ENCODE results near the gene IMMP2L. TPM values are rescaled to one million over a fixed set of nuclear protein-coding genes. Genes with fewer than 3 reads are reported as not detected.

IMMP2L gene
- total RNA-seq, 2 experiments from 2014 or later = 15.8 to 25.8 TPM

DNA sequence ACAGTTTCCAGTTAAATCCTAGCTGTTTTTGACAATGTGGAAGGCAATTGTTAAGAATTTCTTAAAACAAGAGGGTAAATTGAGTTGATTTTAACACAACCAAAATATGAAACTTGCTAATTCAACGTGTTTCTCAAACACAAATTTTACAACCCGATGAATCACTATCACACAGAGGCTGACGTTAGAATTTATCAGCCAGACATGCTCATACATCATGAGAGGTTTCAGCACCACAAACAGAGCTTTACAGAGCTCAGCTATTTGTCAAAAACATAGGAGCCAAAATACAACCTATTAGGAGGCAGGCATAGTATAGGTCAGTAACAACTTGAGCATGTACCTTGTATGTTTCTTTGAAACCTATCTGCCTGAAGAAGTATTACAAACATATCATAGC lies 435.3 kb downstream of the IMMP2L start:
- no peak overlapping the region for H3K4me3 Mint-ChIP-seq
- H3K4me1 Mint-ChIP-seq = no peaks in the 10 kb centered on the region
- DNase-seq (no peak), ATAC-seq (no peak)
- peaks cover 5% of the 10 kb centered on the region for H3K9me3 Mint-ChIP-seq (ENCODE audit: low read depth)
- POLR2A ChIA-PET = no interaction called here
- H3K27ac Mint-ChIP-seq = no peak overlapping the region
- CTCF ChIA-PET = interaction anchor here (0.9 to 1.3 kb wide), 2 partner anchors 11 to 13 kb away, joined by 3 to 8 read pairs; no protein-coding TSS in a partner anchor
- H3K36me3 Mint-ChIP-seq (ENCODE audit: low read depth) = peaks cover 20% of the 10 kb centered on the region
- intact Hi-C loops (cut with DNase I, micrococcal nuclease) = no loop called here
- no peaks in the 10 kb centered on the region for H3K27me3 Mint-ChIP-seq

DNA sequence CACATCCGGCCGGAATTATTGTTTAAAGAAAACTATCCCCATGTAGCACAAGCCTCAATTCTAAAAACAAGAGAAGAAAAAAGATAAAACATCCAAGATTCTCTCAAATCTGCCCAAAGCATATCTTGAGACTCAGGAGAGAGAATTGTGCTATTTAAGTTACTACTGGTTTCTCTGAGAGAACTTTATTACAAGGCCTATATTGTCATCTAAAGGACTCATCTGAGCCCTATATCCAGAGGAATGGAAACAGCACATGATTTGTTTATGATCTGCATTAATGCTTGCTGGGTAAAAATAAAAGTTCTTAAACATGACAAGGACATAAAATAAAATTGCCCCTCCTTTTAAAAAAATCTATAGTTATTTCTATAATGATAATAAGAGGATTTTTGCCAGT lies 446.3 kb downstream of the IMMP2L start:
- DNase-seq (no peak), ATAC-seq (no peak)
- POLR2A ChIA-PET = no interaction called here
- Mint-ChIP-seq H3K27ac (peak overlapping the region; percentile 5), H3K27me3 (no peaks in the 10 kb centered on the region), H3K4me3 (no peak overlapping the region), H3K9me3 (ENCODE audit: low read depth) (peaks cover 8% of the 10 kb centered on the region), H3K36me3 (ENCODE audit: low read depth) (peaks cover 37% of the 10 kb centered on the region), H3K4me1 (peaks cover 36% of the 10 kb centered on the region)
- intact Hi-C loops (cut with DNase I, micrococcal nuclease) = no loop called here
- CTCF ChIA-PET = no interaction called here

DNA sequence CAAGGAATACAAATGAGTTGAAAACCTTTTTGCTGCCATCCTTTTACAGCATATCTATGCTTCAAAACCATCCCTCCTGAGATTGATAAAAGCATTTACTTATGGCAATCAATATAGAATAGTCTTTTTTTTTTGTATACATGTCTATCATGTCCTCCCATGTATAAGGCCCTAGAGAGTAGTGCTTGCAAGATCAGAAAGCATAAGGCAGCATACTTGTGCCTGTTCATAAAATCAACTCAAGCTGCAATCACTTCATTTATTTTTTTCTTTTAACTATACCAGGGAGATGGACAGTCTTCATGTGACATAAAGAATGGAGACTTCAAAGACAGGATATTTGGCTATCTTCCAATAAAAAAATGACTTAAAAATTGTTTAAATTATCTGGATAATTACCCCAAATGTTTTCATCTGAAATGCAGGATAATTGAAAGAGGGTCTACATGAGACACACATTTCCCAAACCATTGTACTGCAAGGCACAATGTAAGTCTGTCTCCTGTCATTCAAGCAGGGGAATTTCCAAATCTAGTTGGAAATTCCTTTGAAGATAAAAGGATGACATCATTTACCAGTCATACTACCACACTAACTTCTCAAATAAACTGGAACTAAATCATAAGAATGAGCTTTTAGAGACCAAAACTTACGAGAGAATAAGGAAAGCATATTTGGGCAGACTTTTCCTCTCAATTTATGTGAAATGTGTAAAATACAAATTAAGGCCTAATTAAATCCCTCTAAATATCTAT lies 448.9 kb downstream of the IMMP2L start:
- peaks cover 42% of the 10 kb centered on the region for H3K4me1 Mint-ChIP-seq
- ChIA-PET POLR2A (interaction anchor here (0.6 kb wide), 2 partner anchors 37 to 84 kb away, joined by 3 read pairs; no protein-coding TSS in a partner anchor), CTCF (interaction anchor here (1.0 to 2.7 kb wide), 3 partner anchors 14 to 21 kb away, joined by 3 to 11 read pairs (median 3); no protein-coding TSS in a partner anchor)
- intact Hi-C loops (cut with DNase I, micrococcal nuclease) = loop anchor here in 1 of 2 experiments (2.0 kb wide), 1 partner anchor 25 kb away; no protein-coding TSS in a partner anchor
- no peaks in the 10 kb centered on the region for H3K27me3 Mint-ChIP-seq
- DNase-seq (no peak), ATAC-seq (peak; percentile 75)
- no peaks in the 10 kb centered on the region for H3K9me3 Mint-ChIP-seq (ENCODE audit: low read depth)
- H3K36me3 Mint-ChIP-seq (ENCODE audit: low read depth) = peaks cover 28% of the 10 kb centered on the region
- H3K4me3 Mint-ChIP-seq = peak overlapping the region; percentile 21
- peak overlapping the region; percentile 89 for H3K27ac Mint-ChIP-seq

DNA sequence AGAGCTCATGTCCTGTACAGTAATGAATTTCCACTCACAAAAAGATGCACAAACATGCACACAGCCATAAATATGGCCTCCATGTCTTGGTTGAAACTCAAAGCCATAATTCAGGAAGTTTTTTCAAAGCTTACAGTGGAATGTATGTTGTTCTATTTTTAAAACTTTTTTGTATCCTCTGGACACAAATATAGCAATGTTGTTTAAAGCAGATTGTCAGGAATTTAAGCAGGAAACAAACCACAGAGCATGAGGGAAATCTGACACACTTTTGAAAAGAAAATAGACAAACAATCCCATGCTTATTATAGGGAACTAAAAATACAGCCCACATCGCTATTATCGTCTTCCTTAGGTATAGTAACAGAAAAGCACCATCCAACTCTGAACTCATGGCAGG lies 449.9 kb downstream of the IMMP2L start:
- ChIA-PET POLR2A (interaction anchor here (0.6 kb wide), 1 partner anchor 27 kb away, joined by 3 read pairs; no protein-coding TSS in a partner anchor), CTCF (interaction anchor here (2.7 kb wide), 1 partner anchor 14 kb away, joined by 11 read pairs; no protein-coding TSS in a partner anchor)
- intact Hi-C loops (cut with DNase I, micrococcal nuclease) = loop anchor here in 1 of 2 experiments (2.0 kb wide), 1 partner anchor 26 kb away; no protein-coding TSS in a partner anchor
- Mint-ChIP-seq H3K27ac (peak overlapping the region; percentile 11), H3K36me3 (ENCODE audit: low read depth) (peaks cover 21% of the 10 kb centered on the region), H3K4me3 (no peak overlapping the region), H3K9me3 (ENCODE audit: low read depth) (no peaks in the 10 kb centered on the region), H3K27me3 (no peaks in the 10 kb centered on the region), H3K4me1 (peaks cover 46% of the 10 kb centered on the region)
- ATAC-seq (no peak), DNase-seq (no peak)

DNA sequence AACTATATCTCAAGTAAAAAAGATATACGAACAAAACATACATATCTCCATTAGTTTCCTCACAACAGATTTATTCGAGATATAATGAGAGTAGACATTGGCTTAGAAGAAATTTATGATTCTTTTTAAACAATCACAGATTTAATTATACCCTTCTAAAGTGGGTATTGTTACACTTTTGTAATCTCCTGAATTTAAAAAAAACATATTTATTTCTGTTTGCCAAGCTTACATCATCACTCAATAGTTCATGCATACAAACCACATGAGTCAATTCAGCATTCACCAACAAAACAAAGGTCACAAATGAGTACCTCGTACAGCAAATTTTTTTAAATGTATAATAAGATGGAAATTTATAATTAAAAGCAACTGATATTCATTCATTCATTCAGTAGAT lies 453.8 kb downstream of the IMMP2L start:
- ChIA-PET POLR2A (no interaction called here), CTCF (interaction anchor here (1.2 to 1.4 kb wide), 2 partner anchors 30 to 32 kb away, joined by 3 to 5 read pairs; no protein-coding TSS in a partner anchor)
- Mint-ChIP-seq H3K9me3 (ENCODE audit: low read depth) (no peaks in the 10 kb centered on the region), H3K36me3 (ENCODE audit: low read depth) (peaks cover 28% of the 10 kb centered on the region), H3K27ac (no peak overlapping the region), H3K4me1 (peaks cover 59% of the 10 kb centered on the region), H3K27me3 (no peaks in the 10 kb centered on the region), H3K4me3 (no peak overlapping the region)
- intact Hi-C loops (cut with DNase I, micrococcal nuclease) = no loop called here
- DNase-seq (no peak), ATAC-seq (no peak)

DNA sequence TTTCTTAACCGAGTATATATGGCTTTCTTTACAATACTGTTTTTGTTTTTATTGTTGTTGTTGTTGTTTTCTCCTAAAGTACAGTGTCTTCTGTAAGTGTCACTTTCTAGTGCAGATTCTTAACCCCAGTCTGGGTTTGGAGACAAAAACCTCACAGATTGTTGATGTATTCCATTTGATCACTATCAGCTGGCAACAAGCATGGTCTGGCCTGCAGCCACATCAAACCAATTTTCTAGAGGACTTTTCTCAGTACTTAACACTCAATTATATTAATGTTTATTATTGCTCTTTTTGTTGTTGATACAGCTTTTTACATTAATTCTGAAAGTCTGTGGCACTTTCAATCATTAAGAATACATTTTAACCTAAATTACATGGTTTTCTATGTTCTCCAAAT lies 454.3 kb downstream of the IMMP2L start:
- Mint-ChIP-seq H3K9me3 (ENCODE audit: low read depth) (no peaks in the 10 kb centered on the region), H3K36me3 (ENCODE audit: low read depth) (peaks cover 29% of the 10 kb centered on the region), H3K27ac (no peak overlapping the region), H3K4me3 (no peak overlapping the region), H3K4me1 (peaks cover 59% of the 10 kb centered on the region), H3K27me3 (no peaks in the 10 kb centered on the region)
- ChIA-PET POLR2A (no interaction called here), CTCF (interaction anchor here (0.8 to 1.2 kb wide), 2 partner anchors 9 to 32 kb away, joined by 3 read pairs; no protein-coding TSS in a partner anchor)
- no peak for DNase-seq
- intact Hi-C loops (cut with DNase I, micrococcal nuclease) = no loop called here
- ATAC-seq = no peak

DNA sequence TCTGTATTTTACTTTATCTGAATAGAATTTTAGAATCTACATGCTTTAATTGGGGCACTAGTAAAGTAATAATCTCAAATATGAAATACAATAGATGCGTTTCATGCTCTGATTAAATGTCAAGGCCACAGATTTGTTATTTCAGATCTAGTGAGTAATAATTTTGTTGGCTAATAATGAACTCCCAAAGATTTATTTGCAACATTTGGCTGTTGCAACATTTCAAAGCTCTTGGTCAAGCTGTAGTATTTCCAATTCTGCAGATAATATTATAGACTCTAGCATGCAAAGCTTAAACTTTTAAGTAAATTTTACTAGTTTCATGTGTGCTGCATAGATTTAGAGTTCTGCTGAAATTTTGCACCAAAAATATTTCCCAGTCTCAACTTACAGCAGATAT lies 454.7 kb downstream of the IMMP2L start:
- H3K4me3 Mint-ChIP-seq = no peak overlapping the region
- H3K4me1 Mint-ChIP-seq = peaks cover 56% of the 10 kb centered on the region
- ATAC-seq = no peak
- H3K9me3 Mint-ChIP-seq (ENCODE audit: low read depth) = no peaks in the 10 kb centered on the region
- intact Hi-C loops (cut with DNase I, micrococcal nuclease) = no loop called here
- ChIA-PET POLR2A (no interaction called here), CTCF (interaction anchor here (0.8 kb wide), 1 partner anchor 9 kb away, joined by 3 read pairs; no protein-coding TSS in a partner anchor)
- DNase-seq = no peak
- H3K36me3 Mint-ChIP-seq (ENCODE audit: low read depth) = peaks cover 28% of the 10 kb centered on the region
- H3K27ac Mint-ChIP-seq = no peak overlapping the region
- no peaks in the 10 kb centered on the region for H3K27me3 Mint-ChIP-seq

DNA sequence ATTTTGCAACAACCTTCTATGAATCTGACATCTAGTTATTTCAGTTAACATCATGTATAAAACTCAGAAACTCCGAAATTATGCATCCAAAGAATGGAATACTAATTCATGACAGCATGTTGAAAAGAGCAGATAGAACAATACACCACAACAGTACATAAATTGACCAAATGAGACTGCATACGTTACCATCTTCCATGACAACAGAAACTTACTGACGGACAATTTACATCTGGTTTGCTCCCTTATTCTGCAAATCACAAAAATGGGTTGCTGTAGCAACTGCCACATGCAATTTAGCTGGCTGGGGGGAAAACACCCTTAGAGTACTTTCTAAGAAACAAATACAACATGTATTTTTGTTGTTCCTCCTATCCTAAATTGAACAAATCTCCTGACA lies 457.0 kb downstream of the IMMP2L start:
- ATAC-seq (no peak), DNase-seq (no peak)
- ChIA-PET CTCF (interaction anchor here (1.2 kb wide), 1 partner anchor 167 kb away, joined by 3 read pairs; no protein-coding TSS in a partner anchor), POLR2A (no interaction called here)
- Mint-ChIP-seq H3K36me3 (ENCODE audit: low read depth) (peaks cover 27% of the 10 kb centered on the region), H3K27me3 (no peaks in the 10 kb centered on the region), H3K4me3 (no peak overlapping the region), H3K27ac (no peak overlapping the region), H3K9me3 (ENCODE audit: low read depth) (no peaks in the 10 kb centered on the region), H3K4me1 (peaks cover 59% of the 10 kb centered on the region)
- intact Hi-C loops (cut with DNase I, micrococcal nuclease) = no loop called here

DNA sequence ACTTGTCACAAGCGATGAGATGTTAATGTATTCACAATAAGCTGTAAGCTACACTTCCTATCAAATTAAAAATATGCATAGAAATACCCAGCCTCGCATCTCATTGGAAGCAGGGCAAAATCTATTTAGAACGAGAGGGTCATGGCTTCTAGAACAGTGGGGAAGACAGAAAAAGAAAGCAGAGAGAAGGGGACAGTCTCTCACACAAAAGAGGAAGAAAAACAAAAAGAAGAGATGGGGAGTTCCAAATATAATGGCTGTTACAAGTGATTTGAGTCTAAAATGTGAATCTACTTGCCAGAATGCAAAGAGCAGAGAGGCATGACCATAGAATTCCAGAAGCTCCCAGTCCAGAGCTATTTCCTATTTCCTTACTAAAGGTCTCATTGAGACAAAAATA lies 457.6 kb downstream of the IMMP2L start:
- Mint-ChIP-seq H3K36me3 (ENCODE audit: low read depth) (peaks cover 27% of the 10 kb centered on the region), H3K27me3 (no peaks in the 10 kb centered on the region), H3K4me3 (no peak overlapping the region), H3K9me3 (ENCODE audit: low read depth) (no peaks in the 10 kb centered on the region), H3K4me1 (peaks cover 59% of the 10 kb centered on the region), H3K27ac (peak overlapping the region; percentile 64)
- intact Hi-C loops (cut with DNase I, micrococcal nuclease) = loop anchor here in 1 of 2 experiments (5.0 kb wide), 1 partner anchor 33 kb away; no protein-coding TSS in a partner anchor
- DNase-seq = no peak
- CTCF ChIA-PET = interaction anchor here (1.2 kb wide), 1 partner anchor 166 kb away, joined by 3 read pairs; no protein-coding TSS in a partner anchor
- ATAC-seq = no peak
- POLR2A ChIA-PET = no interaction called here

DNA sequence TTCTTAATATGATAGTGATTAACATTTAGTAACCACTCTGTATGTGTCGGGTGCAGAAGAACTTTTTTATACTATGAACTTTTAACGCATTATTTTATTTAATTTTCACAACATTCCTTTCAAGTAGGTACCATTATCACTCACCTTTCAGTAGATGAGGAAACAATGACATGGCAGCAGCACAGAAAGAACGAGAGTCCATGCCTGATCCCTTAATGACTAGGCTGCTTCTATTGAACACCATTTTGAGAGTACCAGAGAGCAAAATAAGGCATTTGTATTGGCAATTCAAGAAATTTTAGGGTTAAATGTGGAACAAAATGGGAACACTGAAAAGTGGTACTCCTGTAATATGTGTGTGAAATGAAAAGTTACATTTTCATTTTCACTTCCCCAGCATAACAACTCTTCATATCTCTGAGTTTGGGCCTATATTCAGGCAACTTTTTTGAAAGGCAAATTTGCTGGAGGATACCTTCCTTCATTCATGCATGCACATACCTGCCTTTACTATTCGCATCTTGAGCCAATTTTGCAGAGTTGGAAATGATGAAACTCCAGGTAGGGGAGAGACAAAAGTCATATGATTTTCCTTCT lies 458.5 kb downstream of the IMMP2L start:
- intact Hi-C loops (cut with DNase I, micrococcal nuclease) = loop anchor here in 1 of 2 experiments (5.0 kb wide), 1 partner anchor 34 kb away; no protein-coding TSS in a partner anchor
- H3K4me1 Mint-ChIP-seq = peaks cover 56% of the 10 kb centered on the region
- POLR2A ChIA-PET = no interaction called here
- peak; percentile 27 for DNase-seq
- H3K9me3 Mint-ChIP-seq (ENCODE audit: low read depth) = no peaks in the 10 kb centered on the region
- CTCF ChIA-PET = interaction anchor here (1.2 kb wide), 1 partner anchor 165 kb away, joined by 3 read pairs; no protein-coding TSS in a partner anchor
- peak; percentile 66 for ATAC-seq
- peak overlapping the region; percentile 70 for H3K27ac Mint-ChIP-seq
- H3K27me3 Mint-ChIP-seq = no peaks in the 10 kb centered on the region
- H3K4me3 Mint-ChIP-seq = no peak overlapping the region
- H3K36me3 Mint-ChIP-seq (ENCODE audit: low read depth) = peaks cover 23% of the 10 kb centered on the region

DNA sequence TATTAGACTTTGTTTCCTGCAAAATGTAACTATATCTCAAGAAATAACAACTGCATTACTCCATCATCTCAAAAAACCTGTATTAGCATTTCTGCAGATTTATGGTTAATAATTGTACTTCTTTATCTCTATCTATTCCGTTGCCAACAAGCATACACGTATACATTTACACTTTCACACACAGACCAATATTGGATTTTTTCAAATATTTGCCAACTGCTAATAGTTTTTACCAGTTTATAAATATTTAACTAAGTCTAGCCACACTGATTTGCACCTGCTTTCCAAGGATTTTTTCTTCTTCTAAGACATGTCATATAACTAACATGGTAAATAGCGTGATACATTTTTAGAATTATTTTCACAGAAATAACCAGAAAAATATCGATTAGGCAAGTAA lies 459.2 kb downstream of the IMMP2L start:
- Mint-ChIP-seq H3K4me1 (peaks cover 57% of the 10 kb centered on the region), H3K27ac (peak overlapping the region; percentile 70)

More for the DNA sequence above, 459.2 kb downstream of the IMMP2L start:
- H3K36me3 Mint-ChIP-seq (ENCODE audit: low read depth) = peaks cover 23% of the 10 kb centered on the region
- ChIA-PET POLR2A (no interaction called here), CTCF (no interaction called here)
- ATAC-seq (no peak), DNase-seq (no peak)
- no peak overlapping the region for H3K4me3 Mint-ChIP-seq
- no peaks in the 10 kb centered on the region for H3K27me3 Mint-ChIP-seq
- intact Hi-C loops (cut with DNase I, micrococcal nuclease) = loop anchor here in 1 of 2 experiments (5.0 kb wide), 1 partner anchor 34 kb away; no protein-coding TSS in a partner anchor
- H3K9me3 Mint-ChIP-seq (ENCODE audit: low read depth) = no peaks in the 10 kb centered on the region
